Hematopoietic multipotent progenitor cell treated with erythropoietin and hydrocortisone succinate and interleukin-3 and kit ligand, for 6 days (in vitro differentiated cells): ENCODE results near the gene CDCP2.

ENCODE experiments used
- DNase-seq: peaks from one replicate; pipeline ENCODE4 v3.0.0-alpha.2; 2015

Gene CDCP2

GRCh38 chr1:54152696-54153095, at the start of gene CDCP2:
Gene CDCP2 (minus strand): TSS chr1:54153000. CDS start chr1:54152922, 78 bp downstream.
- no peak for DNase-seq

DNA sequence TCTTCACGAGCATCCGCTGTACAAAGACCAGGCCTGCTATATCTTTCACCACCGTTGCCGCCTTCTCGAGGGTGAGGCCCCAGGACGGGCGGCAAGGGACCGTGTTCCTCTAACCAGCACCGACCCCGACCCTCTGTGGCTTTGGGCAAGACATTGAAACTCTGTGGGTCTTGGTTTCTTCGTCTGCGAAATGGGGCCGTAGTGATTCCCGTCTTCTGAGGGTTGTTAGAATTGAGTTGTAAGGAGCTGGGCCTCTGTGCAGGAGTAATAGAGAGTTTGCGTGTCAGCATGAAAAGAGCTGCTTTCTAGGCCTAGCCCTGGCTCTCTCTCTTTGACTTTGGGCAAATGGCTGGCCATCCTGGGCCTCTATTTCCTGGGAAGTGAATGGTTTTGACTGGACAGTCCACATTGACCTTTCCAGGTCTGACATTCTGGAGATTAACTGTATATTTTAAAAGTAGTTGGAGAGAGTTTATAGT, 47.8 kb upstream of the CDCP2 start:
- peak; percentile 47 for DNase-seq

DNA sequence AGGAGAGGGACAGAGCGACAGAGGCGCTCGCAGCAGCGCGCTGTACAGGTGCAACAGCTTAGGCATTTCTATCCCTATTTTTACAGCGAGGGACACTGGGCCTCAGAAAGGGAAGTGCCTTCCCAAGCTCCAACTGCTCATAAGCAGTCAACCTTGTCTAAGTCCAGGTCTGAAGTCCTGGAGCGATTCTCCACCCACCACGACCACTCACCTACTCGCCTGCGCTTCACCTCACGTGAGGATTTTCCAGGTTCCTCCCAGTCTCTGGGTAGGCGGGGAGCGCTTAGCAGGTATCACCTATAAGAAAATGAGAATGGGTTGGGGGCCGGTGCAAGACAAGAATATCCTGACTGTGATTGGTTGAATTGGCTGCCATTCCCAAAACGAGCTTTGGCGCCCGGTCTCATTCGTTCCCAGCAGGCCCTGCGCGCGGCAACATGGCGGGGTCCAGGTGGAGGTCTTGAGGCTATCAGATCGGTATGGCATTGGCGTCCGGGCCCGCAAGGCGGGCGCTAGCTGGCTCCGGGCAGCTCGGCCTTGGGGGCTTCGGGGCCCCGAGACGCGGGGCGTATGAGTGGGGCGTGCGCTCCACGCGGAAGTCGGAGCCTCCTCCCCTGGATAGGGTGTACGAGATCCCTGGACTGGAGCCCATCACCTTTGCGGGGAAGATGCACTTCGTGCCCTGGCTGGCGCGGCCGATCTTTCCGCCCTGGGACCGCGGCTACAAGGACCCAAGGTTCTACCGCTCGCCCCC, 47.1 kb upstream of the CDCP2 start, which contains the start of the genes CYB5RL and MRPL37:
Gene CYB5RL, minus strand, starts transcription at position 266 of the 754 bp plus-strand sequence. CDS start 4,414 bp downstream, outside the sequence.
Gene MRPL37, plus strand, starts transcription at position 403 of the 754 bp plus-strand sequence. Its CDS starts 77 bp downstream, at position 480.
- peak; percentile 99 for DNase-seq

- peak; percentile 46 for DNase-seq
Observed at GRCh38 chr1:54199151-54199764, 46.5 kb upstream of the CDCP2 start.

GRCh38 chr1:54193453-54193852, 40.7 kb upstream of the CDCP2 start:
- DNase-seq: no peak

- no peak for DNase-seq
Observed at GRCh38 chr1:54191525-54191924, 38.7 kb upstream of the CDCP2 start.

GRCh38 chr1:54190526-54190925, 37.7 kb upstream of the CDCP2 start:
- DNase-seq: no peak

DNA sequence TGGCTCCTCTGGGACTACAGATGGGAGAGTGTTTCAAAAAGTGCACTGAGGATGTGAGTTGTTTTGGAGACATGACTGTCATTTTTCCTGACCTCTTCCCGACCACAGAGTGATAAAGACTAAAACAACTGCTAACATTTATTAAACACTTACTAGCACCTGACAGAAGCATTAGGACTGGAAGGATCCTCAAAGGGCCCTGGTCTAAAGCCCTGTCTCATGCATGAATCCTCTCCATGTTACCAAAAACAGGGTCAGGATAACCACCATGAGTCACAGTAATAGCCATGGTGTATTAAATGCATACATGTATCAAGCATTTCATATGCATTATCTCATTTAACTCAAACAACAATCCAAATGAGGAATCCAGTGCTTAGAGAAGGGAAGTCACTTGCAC, 35.5 kb upstream of the CDCP2 start:
- DNase-seq: no peak

DNA sequence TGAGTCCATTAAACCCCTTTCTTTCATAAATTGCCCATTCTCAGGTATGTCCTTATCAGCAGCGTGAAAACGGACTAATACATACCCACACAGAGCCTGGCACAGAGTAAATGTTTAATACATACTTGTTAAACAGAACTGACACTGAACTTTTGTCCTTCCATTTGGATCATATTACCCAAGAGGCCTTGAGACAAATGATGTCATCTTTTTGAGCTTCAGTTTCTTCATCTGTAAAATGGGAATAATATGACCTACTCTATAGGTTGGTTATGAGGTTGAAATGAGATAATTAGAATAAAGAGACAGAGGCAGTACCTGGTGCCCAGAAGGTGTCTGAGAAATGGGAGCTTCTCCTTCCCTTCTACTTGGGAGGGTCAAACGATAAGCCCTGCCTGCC, 33.3 kb upstream of the CDCP2 start:
- DNase-seq: no peak

GRCh38 chr1:54180701-54181360, 28.0 kb upstream of the CDCP2 start:
- no peak for DNase-seq

GRCh38 chr1:54178296-54179070, 25.7 kb upstream of the CDCP2 start:
- DNase-seq: no peak

GRCh38 chr1:54177726-54178125, 24.9 kb upstream of the CDCP2 start:
- no peak for DNase-seq

DNA sequence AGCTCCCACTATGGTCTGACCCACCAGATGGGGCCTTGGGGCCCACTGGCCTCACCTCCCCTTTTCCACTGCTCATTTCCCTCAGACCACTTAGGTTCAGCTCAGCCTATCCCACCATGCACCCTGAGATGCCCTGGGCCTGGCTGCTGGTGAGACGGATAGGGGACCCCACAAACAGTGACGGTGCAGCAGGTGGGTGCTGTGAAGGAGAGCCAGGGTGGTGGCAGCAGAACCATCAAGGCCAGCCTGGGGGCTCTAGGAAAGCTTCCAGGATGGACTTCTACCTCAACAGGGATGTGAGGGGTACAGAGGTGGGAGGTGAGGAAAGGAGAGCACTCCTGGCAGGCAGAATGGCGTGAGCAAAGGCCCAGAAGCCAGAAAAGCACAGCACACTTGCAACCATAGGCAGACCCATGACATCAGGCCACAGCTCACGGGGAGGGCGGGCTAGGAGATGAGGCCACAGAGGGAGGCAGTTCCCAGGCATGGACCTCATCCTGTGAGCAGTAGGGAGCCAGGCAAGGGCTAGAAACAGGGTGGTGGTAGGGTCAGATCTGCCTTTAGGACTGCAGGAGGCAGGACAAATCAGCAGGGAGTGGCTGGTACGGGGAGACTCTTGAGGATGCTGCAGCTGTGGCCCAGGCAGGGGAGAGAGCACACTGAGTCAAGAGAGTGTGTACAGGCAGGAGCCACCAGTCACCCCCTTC, 24.0 kb upstream of the CDCP2 start:
- DNase-seq: no peak

- no peak for DNase-seq
Observed at GRCh38 chr1:54174106-54174505, 21.3 kb upstream of the CDCP2 start.

- DNase-seq: no peak
Observed at GRCh38 chr1:54173681-54174080, 20.9 kb upstream of the CDCP2 start.

DNA sequence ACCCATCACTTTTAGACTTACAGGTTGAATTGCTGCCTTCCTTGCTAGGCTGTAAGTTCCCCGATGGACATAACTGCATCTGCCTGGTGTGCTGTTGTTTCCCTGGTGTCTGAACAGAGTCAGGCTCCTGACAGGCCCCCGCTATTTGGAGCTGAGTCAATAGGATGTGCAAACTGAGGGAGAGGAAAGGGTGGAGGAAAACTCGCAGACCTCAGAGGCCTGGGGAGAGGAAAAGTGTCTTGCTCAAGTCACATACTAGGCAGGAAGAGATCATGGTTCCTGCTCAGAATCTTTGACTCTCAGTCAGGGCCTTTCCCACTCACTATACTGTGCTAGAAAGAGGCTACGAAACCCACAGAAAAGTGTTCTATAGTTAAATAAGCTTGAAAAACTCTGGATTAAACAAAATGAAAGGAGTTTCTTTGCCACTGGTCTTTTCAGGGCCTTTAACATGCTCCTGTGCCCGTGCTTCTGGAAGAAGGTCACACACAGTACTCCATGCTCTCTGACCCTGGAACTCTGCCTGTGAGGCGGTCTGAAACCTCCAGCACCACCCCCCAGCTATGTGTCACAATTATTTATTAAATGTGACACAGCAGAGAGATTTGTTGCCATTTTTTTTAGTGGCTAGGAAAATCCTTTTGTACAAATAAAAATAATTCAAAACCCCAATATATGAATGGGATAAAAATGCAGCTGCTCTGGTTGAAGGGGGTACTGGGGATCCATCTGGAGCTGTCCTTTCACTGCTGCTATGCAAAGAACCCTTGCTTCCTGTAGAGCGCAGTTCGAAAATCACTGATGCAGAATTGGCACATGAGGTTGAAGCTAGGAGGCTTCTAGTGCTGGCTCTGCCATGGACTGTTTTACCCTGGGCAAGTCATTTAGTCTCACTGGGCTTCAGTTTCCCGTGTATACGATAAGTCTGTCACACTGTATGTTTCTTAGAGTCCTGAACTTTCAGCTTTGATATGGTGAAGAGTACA, 20.1 kb upstream of the CDCP2 start:
- DNase-seq: no peak

DNA sequence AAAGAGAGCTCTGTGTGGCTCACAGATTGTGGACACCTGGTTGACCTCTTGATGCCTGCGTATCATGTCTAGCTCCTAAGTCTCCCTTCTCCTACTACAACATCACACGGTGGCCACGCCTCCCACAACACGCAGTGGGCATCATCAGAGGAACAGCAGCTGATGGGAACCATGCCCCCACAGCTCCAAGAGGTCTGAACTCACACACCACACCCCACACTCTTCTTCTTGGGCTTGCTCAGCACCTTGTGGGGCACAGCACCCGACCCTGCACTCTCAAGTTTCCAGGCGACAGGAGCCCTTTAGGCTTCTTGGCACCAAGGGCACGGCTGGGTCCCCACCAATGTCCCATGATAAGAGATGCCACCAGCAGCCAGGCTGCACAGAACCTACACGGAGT, 18.8 kb upstream of the CDCP2 start:
- no peak for DNase-seq

DNA sequence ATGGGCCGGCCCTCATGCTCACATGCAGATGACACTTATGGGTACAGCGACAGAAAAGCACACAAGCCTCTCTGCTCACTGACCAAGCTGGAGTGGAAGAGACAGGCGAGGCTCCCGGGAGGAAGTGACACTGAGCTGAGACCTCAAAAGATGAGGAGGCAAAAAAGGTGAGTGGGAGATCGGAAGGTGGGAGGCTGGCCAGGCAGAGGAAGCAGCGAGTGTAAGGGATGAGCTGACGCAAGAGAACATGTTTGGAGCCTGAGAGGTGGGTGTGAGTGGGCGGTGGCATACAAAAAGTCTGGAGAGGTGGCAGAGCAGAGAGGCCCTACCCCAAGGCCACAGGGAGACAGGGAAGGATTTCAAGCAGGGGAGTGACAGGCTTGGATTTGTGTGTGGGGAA, 18.2 kb upstream of the CDCP2 start:
- DNase-seq: no peak

DNA sequence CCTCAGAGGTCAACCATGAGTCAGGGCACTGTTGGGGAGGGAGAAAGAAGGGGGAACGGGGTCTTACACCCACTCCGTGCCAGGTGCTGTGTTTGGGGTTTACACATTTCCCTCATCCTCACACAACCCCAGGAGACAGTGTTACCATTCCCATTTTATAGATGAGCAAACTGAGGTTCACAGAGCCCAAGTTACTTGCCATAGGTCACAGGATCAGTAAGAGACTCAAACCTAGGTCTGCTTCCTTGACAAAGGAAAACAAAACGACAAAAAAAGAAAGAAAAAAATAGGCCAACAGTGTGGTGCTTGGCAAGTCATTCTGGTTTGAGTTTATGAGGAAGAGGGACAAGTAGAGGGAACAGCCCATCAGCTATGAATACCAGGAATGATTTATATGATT, 16.3 kb upstream of the CDCP2 start:
- DNase-seq: no peak

DNA sequence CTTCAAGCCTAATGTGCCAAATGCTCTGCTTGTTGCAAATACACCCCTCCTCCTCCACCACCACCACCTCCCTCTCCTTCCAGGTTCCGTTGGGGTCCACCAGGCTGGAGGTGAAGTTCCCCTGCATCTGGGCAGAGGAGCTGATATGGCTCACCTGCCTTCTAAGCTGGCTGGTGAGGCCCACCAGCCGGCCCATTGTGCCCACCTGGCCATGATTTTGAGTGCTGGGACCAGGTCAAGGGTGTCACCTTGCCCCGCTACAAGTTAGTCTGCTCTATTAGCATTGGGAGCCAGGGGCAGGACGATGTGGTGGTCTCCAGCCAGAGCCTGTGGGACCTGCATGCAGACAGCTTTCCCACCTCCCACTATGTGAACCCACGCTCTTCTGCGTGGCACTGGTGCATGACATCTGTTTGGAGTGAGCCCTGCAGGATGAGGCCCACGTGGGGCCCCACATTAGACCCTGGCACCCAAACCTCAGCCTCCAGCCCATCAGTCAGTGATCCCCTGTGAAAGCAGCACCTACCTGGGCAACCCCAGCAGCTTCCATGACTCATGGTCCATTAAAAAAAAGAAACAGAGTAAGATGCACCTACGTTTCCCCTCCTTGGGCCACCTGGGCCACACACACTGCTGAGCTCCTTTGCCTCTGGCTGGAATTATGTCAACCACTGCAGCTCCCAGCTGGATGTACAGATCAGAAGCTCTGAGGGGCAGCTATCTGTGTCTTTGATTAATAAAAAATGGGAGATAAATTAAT, 15.6 kb upstream of the CDCP2 start:
- no peak for DNase-seq
